DMS153 (cell line): ENCODE data around the gene SLC25A19.
"Not testable (repeated sequence)": the region's sequence is repeated elsewhere in the genome, so short reads cannot be mapped to it uniquely, and the experiment has no call there.

Experiments used
- DNase-seq: peaks from one replicate; lab custom pipeline; 2025; lab: John Stamatoyannopoulos, UW

The SLC25A19 gene

GRCh38 chr17:75301502-75302206, 12.4 kb upstream of the SLC25A19 start:
- no peak for DNase-seq

- DNase-seq = no peak
These were observed 11.8 kb upstream of the SLC25A19 start for GRCh38 chr17:75301049-75301448.

GRCh38 chr17:75300280-75300679, 11.0 kb upstream of the SLC25A19 start:
- DNase-seq = no peak

- no peak for DNase-seq
These were observed 6.2 kb upstream of the SLC25A19 start for GRCh38 chr17:75295201-75296158.

GRCh38 chr17:75292810-75293448, 3.7 kb upstream of the SLC25A19 start:
- DNase-seq = not testable (repeated sequence)

- no peak for DNase-seq
These were observed 652 bp upstream of the SLC25A19 start for GRCh38 chr17:75289832-75290337.

- peak; percentile 31 for DNase-seq
These were observed 491 bp downstream of the SLC25A19 start for GRCh38 chr17:75288770-75289114.

GRCh38 chr17:75288359-75288758, 874 bp downstream of the SLC25A19 start:
- DNase-seq = no peak

- no peak for DNase-seq
These were observed 2.0 kb downstream of the SLC25A19 start for GRCh38 chr17:75287221-75287620.

- DNase-seq = no peak
These were observed 4.1 kb downstream of the SLC25A19 start for GRCh38 chr17:75285123-75285522.

- DNase-seq = not testable (repeated sequence)
These were observed 9.0 kb downstream of the SLC25A19 start for GRCh38 chr17:75280189-75280588.

- DNase-seq = no peak
These were observed 11.6 kb downstream of the SLC25A19 start for GRCh38 chr17:75277664-75278071.

GRCh38 chr17:75273977-75274708, 15.1 kb downstream of the SLC25A19 start:
- DNase-seq = no peak

GRCh38 chr17:75272848-75273184, 16.4 kb downstream of the SLC25A19 start:
- no peak for DNase-seq

- DNase-seq = no peak
These were observed 17.0 kb downstream of the SLC25A19 start for GRCh38 chr17:75271955-75272847.

- peak; percentile 56 for DNase-seq
These were observed 17.8 kb downstream of the SLC25A19 start for GRCh38 chr17:75271233-75271954.

- no peak for DNase-seq
These were observed 18.3 kb downstream of the SLC25A19 start, which contains the start of gene MIF4GD for GRCh38 chr17:75270966-75271232. TSS of gene MIF4GD (minus strand) at chr17:75271231. CDS start at chr17:75270195, 1,036 bp downstream.

GRCh38 chr17:75270218-75270965, 18.8 kb downstream of the SLC25A19 start:
- DNase-seq = peak; percentile 3

GRCh38 chr17:75269844-75270217, 19.4 kb downstream of the SLC25A19 start:
- DNase-seq = no peak
